ENCODE measurements around the gene ARHGEF11. TPM values are rescaled to one million over a fixed set of nuclear protein-coding genes. Genes with fewer than 3 reads are reported as not detected.
"Not testable (repeated sequence)": the region's sequence is repeated elsewhere in the genome, so short reads cannot be mapped to it uniquely, and the experiment has no call there.

Gene ARHGEF11
- total and polyA plus RNA-seq, 4 donors, result 5.8 to 23.7 (median 9.8) TPM

DNA sequence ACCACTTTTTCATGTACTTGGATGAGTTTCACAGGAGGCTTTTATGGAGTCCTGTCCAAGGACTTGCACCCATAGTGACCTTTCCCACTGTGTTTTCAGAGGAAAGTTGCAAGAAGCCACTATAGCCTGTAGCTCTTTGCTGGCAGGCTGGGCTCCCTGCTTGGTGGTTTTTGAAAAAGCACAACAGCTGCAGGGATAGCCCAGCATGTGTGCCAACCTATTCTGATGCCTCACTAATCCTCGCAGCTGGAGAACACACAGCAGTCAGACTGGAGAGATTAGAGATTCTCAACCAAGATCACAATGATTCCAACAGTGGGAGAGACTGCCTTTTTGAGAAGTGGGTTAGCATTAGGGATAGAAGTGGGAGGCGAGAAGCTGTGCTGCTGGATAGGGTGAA is 24.1 kb upstream of the ARHGEF11 start:
- Histone ChIP-seq H3K27ac (ENCODE audit: low read depth in 1 of 2, low read length in 2 of 2) (no peak overlapping the region), H3K4me3 (ENCODE audit: low read depth in 1 of 3, low read length in 3 of 3) (no peak overlapping the region), H3K9me3 (ENCODE audit: control insufficient read depth in 4 of 4, low read length in 3 of 4) (no peaks in the 10 kb centered on the region), H3K36me3 (ENCODE audit: control insufficient read depth in 4 of 4, insufficient read depth in 3 of 4, low read depth in 1 of 4, low read length in 3 of 4) (no peaks in the 10 kb centered on the region), H3K27me3 (ENCODE audit: control insufficient read depth in 4 of 4, insufficient read depth in 4 of 4, low read length in 3 of 4) (no peaks in the 10 kb centered on the region), H3K4me1 (ENCODE audit: control insufficient read depth in 4 of 4, insufficient read depth in 4 of 4, low read length in 3 of 4) (peaks cover 0 to 8% (median 2%) of the 10 kb centered on the region in 4 donors), H3K9ac (ENCODE audit: low read depth in 1 of 2, low read length in 2 of 2) (no peak overlapping the region)
- WGBS, result 89% methylated on average over 2 of the region's 2 CpGs
- no peak for DNase-seq (ENCODE audit: low spot score)
- TF ChIP-seq, protein P1, sequence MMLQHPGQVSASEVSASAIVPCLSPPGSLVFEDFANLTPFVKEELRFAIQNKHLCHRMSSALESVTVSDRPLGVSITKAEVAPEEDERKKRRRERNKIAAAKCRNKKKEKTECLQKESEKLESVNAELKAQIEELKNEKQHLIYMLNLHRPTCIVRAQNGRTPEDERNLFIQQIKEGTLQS (IDR thresholded peaks at IDR 0.05), result no peak
- TF ChIP-seq RXRA (IDR thresholded peaks at IDR 0.05), result no peak
- TF ChIP-seq EGR1 (IDR thresholded peaks at IDR 0.05; ENCODE audit: low read depth in 2 of 2), result no peak
- TF ChIP-seq YY1 (IDR thresholded peaks at IDR 0.05), result no peak
- TF ChIP-seq NR2F2 (IDR thresholded peaks at IDR 0.05), result no peak
- no peak for TF ChIP-seq RAD21 (IDR thresholded peaks at IDR 0.05)
- no peak for TF ChIP-seq HNF4A (conservative IDR thresholded peaks at IDR 0.05)
- TF ChIP-seq JUND (IDR thresholded peaks at IDR 0.05), result no peak
- TF ChIP-seq GABPA (IDR thresholded peaks at IDR 0.05 in 1 of 2, conservative IDR thresholded peaks at IDR 0.05 in 1 of 2), result no peak
- TF ChIP-seq, protein P2, sequence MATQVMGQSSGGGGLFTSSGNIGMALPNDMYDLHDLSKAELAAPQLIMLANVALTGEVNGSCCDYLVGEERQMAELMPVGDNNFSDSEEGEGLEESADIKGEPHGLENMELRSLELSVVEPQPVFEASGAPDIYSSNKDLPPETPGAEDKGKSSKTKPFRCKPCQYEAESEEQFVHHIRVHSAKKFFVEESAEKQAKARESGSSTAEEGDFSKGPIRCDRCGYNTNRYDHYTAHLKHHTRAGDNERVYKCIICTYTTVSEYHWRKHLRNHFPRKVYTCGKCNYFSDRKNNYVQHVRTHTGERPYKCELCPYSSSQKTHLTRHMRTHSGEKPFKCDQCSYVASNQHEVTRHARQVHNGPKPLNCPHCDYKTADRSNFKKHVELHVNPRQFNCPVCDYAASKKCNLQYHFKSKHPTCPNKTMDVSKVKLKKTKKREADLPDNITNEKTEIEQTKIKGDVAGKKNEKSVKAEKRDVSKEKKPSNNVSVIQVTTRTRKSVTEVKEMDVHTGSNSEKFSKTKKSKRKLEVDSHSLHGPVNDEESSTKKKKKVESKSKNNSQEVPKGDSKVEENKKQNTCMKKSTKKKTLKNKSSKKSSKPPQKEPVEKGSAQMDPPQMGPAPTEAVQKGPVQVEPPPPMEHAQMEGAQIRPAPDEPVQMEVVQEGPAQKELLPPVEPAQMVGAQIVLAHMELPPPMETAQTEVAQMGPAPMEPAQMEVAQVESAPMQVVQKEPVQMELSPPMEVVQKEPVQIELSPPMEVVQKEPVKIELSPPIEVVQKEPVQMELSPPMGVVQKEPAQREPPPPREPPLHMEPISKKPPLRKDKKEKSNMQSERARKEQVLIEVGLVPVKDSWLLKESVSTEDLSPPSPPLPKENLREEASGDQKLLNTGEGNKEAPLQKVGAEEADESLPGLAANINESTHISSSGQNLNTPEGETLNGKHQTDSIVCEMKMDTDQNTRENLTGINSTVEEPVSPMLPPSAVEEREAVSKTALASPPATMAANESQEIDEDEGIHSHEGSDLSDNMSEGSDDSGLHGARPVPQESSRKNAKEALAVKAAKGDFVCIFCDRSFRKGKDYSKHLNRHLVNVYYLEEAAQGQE (IDR thresholded peaks at IDR 0.05), result no peak

DNA sequence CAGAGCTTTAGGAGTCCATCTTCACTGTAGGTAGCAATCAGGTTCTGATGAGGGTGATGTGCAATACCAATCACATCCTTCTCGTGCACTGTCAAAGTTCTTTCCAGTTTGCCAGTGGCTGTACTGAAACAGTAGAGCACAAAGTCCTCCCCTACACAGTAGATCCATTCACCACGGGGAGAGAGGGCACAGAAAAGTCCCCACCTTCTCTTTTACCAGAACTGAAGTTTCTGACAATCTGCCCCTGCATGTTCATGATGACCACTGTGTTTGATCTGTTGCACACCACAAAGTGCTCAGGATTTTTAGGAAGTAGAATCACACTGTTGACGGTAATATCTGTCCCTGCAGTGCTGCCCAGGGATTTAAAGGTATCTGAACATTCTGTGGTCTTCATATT is 13.7 kb upstream of the ARHGEF11 start:
- H3K27ac ChIP-seq (ENCODE audit: low read depth in 1 of 2, low read length in 2 of 2); DNase-seq (ENCODE audit: low spot score); H3K4me1 ChIP-seq (ENCODE audit: control insufficient read depth in 4 of 4, insufficient read depth in 4 of 4, low read length in 3 of 4); H3K9me3 ChIP-seq (ENCODE audit: control insufficient read depth in 4 of 4, low read length in 3 of 4); H3K27me3 ChIP-seq (ENCODE audit: control insufficient read depth in 4 of 4, insufficient read depth in 4 of 4, low read length in 3 of 4); H3K36me3 ChIP-seq (ENCODE audit: control insufficient read depth in 4 of 4, insufficient read depth in 3 of 4, low read depth in 1 of 4, low read length in 3 of 4); H3K4me3 ChIP-seq (ENCODE audit: low read depth in 1 of 3, low read length in 3 of 3); H3K9ac ChIP-seq (ENCODE audit: low read depth in 1 of 2, low read length in 2 of 2): not testable (repeated sequence)
- 52% methylated on average over 3 of the region's 3 CpGs for WGBS

DNA sequence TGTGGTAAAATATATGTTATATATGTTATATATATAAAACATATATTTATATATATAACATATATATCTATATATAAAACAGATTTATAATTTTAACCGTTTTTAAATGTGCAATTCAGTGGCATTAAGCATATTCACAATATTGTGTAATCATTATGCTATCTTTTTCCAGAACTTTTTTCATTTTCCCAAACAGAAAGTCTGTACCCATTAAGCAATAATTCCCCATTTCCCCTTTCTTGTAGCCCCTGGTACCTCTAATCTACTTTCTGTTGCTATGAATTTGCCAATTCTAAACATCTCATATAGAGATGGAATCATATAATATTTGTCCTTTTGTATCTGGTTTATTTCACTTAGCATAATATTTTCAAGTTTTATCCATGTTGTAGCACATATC is 10.7 kb upstream of the ARHGEF11 start:
- Histone ChIP-seq H3K27ac (ENCODE audit: low read depth in 1 of 2, low read length in 2 of 2) (no peak overlapping the region), H3K4me1 (ENCODE audit: control insufficient read depth in 4 of 4, insufficient read depth in 4 of 4, low read length in 3 of 4) (no peaks in the 10 kb centered on the region), H3K9me3 (ENCODE audit: control insufficient read depth in 4 of 4, low read length in 3 of 4) (peaks cover 0 to 7% (median 3%) of the 10 kb centered on the region in 4 donors), H3K36me3 (ENCODE audit: control insufficient read depth in 4 of 4, insufficient read depth in 3 of 4, low read depth in 1 of 4, low read length in 3 of 4) (no peaks in the 10 kb centered on the region), H3K4me3 (ENCODE audit: low read depth in 1 of 3, low read length in 3 of 3) (no peak overlapping the region), H3K27me3 (ENCODE audit: control insufficient read depth in 4 of 4, insufficient read depth in 4 of 4, low read length in 3 of 4) (no peaks in the 10 kb centered on the region), H3K9ac (ENCODE audit: low read depth in 1 of 2, low read length in 2 of 2) (no peak overlapping the region)
- no peak for DNase-seq (ENCODE audit: low spot score)
- 73% methylated on average over 1 of the region's 1 CpG for WGBS
- no peak for TF ChIP-seq HNF4G (IDR thresholded peaks at IDR 0.05)
- TF ChIP-seq, protein P3, sequence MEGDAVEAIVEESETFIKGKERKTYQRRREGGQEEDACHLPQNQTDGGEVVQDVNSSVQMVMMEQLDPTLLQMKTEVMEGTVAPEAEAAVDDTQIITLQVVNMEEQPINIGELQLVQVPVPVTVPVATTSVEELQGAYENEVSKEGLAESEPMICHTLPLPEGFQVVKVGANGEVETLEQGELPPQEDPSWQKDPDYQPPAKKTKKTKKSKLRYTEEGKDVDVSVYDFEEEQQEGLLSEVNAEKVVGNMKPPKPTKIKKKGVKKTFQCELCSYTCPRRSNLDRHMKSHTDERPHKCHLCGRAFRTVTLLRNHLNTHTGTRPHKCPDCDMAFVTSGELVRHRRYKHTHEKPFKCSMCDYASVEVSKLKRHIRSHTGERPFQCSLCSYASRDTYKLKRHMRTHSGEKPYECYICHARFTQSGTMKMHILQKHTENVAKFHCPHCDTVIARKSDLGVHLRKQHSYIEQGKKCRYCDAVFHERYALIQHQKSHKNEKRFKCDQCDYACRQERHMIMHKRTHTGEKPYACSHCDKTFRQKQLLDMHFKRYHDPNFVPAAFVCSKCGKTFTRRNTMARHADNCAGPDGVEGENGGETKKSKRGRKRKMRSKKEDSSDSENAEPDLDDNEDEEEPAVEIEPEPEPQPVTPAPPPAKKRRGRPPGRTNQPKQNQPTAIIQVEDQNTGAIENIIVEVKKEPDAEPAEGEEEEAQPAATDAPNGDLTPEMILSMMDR (IDR thresholded peaks at IDR 0.05; ENCODE audit: low read depth, low read length, missing input control), result no peak

DNA sequence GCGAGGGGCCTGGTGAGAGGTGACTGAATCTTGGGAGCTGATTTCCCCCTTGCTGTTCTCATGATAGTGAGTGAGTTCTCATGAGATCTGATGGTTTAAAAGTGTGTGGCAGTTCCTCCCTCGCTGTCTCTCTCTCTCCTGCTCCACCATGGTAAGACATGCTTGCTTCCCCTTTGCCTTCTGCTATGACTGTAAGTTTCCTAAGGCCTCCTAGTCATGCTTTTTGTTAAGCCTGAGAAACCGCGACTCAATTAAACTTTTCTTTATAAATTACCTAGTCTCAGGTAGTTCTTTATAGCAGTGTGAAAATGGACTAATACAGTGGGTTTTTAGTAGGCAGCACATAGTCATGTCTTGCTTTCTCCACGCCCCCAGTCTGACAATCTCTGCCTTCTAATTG is 10.2 kb upstream of the ARHGEF11 start:
- not testable (repeated sequence) for H3K9me3 ChIP-seq (ENCODE audit: control insufficient read depth in 4 of 4, low read length in 3 of 4); H3K27me3 ChIP-seq (ENCODE audit: control insufficient read depth in 4 of 4, insufficient read depth in 4 of 4, low read length in 3 of 4); H3K27ac ChIP-seq (ENCODE audit: low read depth in 1 of 2, low read length in 2 of 2); H3K9ac ChIP-seq (ENCODE audit: low read depth in 1 of 2, low read length in 2 of 2); H3K4me3 ChIP-seq (ENCODE audit: low read depth in 1 of 3, low read length in 3 of 3); H3K36me3 ChIP-seq (ENCODE audit: control insufficient read depth in 4 of 4, insufficient read depth in 3 of 4, low read depth in 1 of 4, low read length in 3 of 4); H3K4me1 ChIP-seq (ENCODE audit: control insufficient read depth in 4 of 4, insufficient read depth in 4 of 4, low read length in 3 of 4); DNase-seq (ENCODE audit: low spot score)
- WGBS, result 88% methylated on average over 5 of the region's 5 CpGs
